Upper lobe of right lung (tissue), 1 donor: ENCODE measurements around the gene JUN. TPM values are rescaled to one million over a fixed set of nuclear protein-coding genes. Genes with fewer than 3 reads are reported as not detected.
A peak's percentile ranks its signal among the peaks of the same experiment; 100 is the strongest.

Experiments
- ATAC-seq: fragments of 200-7000 bp; cut with Tn5 transposase; one replicate; pipeline ENCODE4 v1.9.1; 2020; ENCODE audit warnings: mild to moderate bottlenecking, moderate library complexity
- DNase-seq: peaks from one replicate; pipeline ENCODE4 v3.0.0-alpha.2; 2020
- H3K27ac ChIP-seq: fragments of 200-600 bp; one replicate; pipeline ENCODE4 v1.8.0; 2022
- H3K27me3 ChIP-seq: fragments of 200-600 bp; one replicate; pipeline ENCODE4 v1.8.0; 2022; ENCODE audit warnings: mild to moderate bottlenecking
- H3K36me3 ChIP-seq: fragments of 200-600 bp; one replicate; pipeline ENCODE4 v1.8.0; 2022
- H3K4me1 ChIP-seq: fragments of 200-600 bp; one replicate; pipeline ENCODE4 v1.8.0; 2022
- H3K4me3 ChIP-seq: fragments of 200-600 bp; one replicate; pipeline ENCODE4 v1.8.0; 2022; ENCODE audit warnings: mild to moderate bottlenecking
- H3K9me3 ChIP-seq: fragments of 200-600 bp; one replicate; pipeline ENCODE4 v1.8.0; 2022
- intact Hi-C: fragments of 100-400 bp; cut with DNase I; formaldehyde crosslinking; loops from one replicate; pipeline ENCODE4 v1.11.0; 2022
- total RNA-seq: library from RNA; stranded (reverse); fragmentation: NEBNext Ultra II Directional; extraction: Animal tissue kit (Norgen Biotek cat#: 25700); gene quantifications from one replicate; pipeline ENCODE4 v1.2.1, GENCODE V29; 2021
- TF ChIP-seq, protein P1 (sequence below): fragments of 200-600 bp; IDR thresholded peaks from one replicate; pipeline ENCODE4 v1.8.0; 2022; ENCODE audit warnings: antibody characterized with exemption
- donor health status: DM: no; HTN: yes; CAD: no; lungs with severe emphysema.

The JUN gene
- total RNA-seq, 1 donor from 2014 or later = 112 TPM

DNA sequence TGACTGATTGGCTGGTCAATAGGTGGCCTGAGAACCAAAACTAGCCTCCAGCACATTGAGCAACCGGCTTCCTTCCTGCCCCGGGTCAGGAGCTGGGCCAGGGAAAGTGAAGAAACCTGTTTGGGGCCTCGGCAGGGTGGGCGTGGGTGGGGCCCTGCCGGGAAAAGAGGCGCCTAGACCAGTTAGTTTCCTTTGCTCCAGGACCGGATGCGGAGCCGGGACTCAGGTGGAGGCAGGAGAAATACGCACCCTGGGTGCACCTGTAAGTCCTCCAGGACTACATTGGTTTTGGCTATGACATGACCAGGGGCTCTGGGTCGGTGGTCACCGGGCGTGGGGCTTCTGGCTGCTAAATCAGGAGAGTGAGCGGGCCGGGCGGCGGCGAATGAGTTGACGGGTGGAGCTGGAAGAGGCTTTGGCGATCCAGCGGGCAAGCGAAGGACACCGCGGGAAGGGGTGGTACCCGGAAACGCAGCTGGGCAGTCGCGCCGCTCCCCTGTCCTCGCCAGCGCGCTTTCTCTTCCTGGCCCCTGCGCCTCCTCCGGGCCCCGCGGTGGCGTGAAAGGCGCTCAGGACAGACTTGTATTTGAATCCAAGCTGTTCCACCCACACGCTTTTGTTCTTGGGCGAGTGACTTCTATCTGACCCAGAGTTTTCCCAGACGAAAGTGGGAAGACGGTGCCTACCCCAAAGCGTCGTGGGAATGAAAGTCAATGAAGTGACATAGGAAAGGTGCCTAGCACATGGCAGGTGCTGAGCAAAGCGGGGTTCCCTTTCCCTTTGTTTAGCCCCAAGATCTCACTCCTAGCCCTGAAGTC is 30.6 kb upstream of the JUN start:
- ATAC-seq (peak; percentile 62), DNase-seq (peak; percentile 89)
- Histone ChIP-seq H3K27me3 (no peaks in the 10 kb centered on the region), H3K9me3 (no peaks in the 10 kb centered on the region), H3K4me3 (peak overlapping the region; percentile 62), H3K4me1 (peaks cover 51% of the 10 kb centered on the region), H3K36me3 (no peaks in the 10 kb centered on the region), H3K27ac (peak overlapping the region; percentile 95)
- TF ChIP-seq, protein P1, sequence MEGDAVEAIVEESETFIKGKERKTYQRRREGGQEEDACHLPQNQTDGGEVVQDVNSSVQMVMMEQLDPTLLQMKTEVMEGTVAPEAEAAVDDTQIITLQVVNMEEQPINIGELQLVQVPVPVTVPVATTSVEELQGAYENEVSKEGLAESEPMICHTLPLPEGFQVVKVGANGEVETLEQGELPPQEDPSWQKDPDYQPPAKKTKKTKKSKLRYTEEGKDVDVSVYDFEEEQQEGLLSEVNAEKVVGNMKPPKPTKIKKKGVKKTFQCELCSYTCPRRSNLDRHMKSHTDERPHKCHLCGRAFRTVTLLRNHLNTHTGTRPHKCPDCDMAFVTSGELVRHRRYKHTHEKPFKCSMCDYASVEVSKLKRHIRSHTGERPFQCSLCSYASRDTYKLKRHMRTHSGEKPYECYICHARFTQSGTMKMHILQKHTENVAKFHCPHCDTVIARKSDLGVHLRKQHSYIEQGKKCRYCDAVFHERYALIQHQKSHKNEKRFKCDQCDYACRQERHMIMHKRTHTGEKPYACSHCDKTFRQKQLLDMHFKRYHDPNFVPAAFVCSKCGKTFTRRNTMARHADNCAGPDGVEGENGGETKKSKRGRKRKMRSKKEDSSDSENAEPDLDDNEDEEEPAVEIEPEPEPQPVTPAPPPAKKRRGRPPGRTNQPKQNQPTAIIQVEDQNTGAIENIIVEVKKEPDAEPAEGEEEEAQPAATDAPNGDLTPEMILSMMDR = no peak
- intact Hi-C loops = no loop called here

DNA sequence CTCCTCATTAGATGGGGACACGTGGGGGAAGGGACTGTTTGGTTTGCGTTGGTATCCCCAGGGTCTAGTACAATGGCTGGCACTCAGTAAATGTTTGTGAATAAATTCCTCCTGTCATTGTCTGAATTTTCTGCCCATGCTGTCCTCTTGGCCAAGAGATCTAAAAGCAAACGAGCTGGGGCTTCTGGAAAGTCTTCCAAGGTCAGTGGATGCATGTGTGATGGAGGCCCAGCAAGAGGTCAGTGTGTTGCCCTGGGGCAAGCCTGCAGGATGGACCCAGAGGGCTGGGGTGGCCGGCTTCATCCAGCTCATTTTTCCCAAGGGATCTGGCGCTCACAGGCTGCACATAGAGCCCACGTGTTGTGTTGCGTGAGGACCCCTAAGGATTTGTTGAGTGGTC is 30.0 kb upstream of the JUN start:
- H3K9me3 ChIP-seq = no peaks in the 10 kb centered on the region
- H3K27me3 ChIP-seq = no peaks in the 10 kb centered on the region
- intact Hi-C loops = no loop called here
- DNase-seq (no peak), ATAC-seq (no peak)
- H3K4me3 ChIP-seq = peak overlapping the region; percentile 62
- TF ChIP-seq, protein P1 = no peak
- H3K27ac ChIP-seq = peak overlapping the region; percentile 95
- H3K4me1 ChIP-seq = peaks cover 58% of the 10 kb centered on the region
- H3K36me3 ChIP-seq = no peaks in the 10 kb centered on the region

DNA sequence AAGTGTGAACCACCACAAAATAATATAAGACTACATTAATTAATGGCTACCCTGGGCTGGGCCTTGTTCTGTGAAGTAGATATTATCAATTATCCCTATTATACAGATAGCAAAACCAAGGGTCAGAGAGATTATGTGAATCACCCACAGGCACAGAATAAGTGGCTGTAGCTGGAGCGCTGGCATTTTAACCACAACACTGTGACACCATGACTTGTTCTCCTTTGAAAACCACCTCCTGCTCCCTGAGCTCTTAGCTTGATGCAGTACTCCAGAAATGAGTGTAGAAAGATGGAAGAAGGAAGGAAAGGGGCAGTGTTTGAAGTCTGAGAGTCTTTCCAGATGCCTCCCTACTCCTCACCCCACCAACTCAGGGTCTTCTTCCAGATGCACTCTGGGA is 29.5 kb upstream of the JUN start:
- Histone ChIP-seq H3K27ac (peak overlapping the region; percentile 95), H3K36me3 (no peaks in the 10 kb centered on the region), H3K4me3 (no peak overlapping the region), H3K9me3 (no peaks in the 10 kb centered on the region), H3K27me3 (no peaks in the 10 kb centered on the region), H3K4me1 (peaks cover 58% of the 10 kb centered on the region)
- DNase-seq (no peak), ATAC-seq (no peak)
- intact Hi-C loops = no loop called here
- TF ChIP-seq, protein P1 = no peak

- TF ChIP-seq, protein P1 = no peak
- intact Hi-C loops = no loop called here
- H3K27ac ChIP-seq = peak overlapping the region; percentile 95
- peaks cover 58% of the 10 kb centered on the region for H3K4me1 ChIP-seq
- H3K4me3 ChIP-seq = no peak overlapping the region
- ATAC-seq = no peak
- no peaks in the 10 kb centered on the region for H3K27me3 ChIP-seq
- H3K36me3 ChIP-seq = no peaks in the 10 kb centered on the region
- no peak for DNase-seq
- H3K9me3 ChIP-seq = no peaks in the 10 kb centered on the region
Measured at GRCh38 chr1:58812926-58813325, 29.1 kb upstream of the JUN start.

DNA sequence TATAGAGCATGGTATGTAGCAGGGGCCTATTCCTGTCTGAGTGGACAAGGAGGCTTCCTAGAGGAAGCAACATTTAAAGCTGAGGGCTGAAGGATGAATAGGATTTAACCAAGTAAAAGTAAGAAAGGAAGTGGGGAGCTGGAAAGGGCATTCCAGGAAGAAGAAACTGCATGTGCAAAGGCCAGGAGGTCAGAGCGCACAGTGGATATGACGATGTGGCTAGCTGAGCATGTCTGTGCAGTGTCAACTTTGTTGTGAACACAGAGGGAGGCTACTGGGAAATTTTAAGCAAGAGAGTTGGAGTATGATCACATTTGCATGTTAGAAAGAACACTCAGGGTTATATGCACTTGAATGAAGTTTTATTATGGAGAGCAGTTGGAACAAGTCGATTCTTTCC is 28.6 kb upstream of the JUN start:
- Histone ChIP-seq H3K36me3 (no peaks in the 10 kb centered on the region), H3K9me3 (no peaks in the 10 kb centered on the region), H3K4me3 (no peak overlapping the region), H3K4me1 (peaks cover 54% of the 10 kb centered on the region), H3K27me3 (no peaks in the 10 kb centered on the region), H3K27ac (peak overlapping the region; percentile 7)
- ATAC-seq (no peak), DNase-seq (no peak)
- TF ChIP-seq, protein P1 = no peak
- intact Hi-C loops = no loop called here
